Stimulated activated CD4-positive, alpha-beta T cell treated with anti-CD3 and anti-CD28 coated beads, Interleukin-12 subunit alpha, Interleukin-12 subunit beta, amount 100 ng/mL, for 4 hours (primary cell): ENCODE results near the gene RAET1E.
"Not testable (repeated sequence)": the region's sequence is repeated elsewhere in the genome, so short reads cannot be mapped to it uniquely, and the experiment has no call there.

Experiments used
- DNase-seq: peaks from one replicate; pipeline ENCODE4 v3.0.0-alpha.2; 2020

Gene RAET1E

GRCh38 chr6:149907317-149907716, 9.4 kb upstream of the RAET1E start:
- DNase-seq: no peak

GRCh38 chr6:149906405-149906804, 8.5 kb upstream of the RAET1E start:
- no peak for DNase-seq

GRCh38 chr6:149905911-149906371, 8.0 kb upstream of the RAET1E start:
- no peak for DNase-seq

GRCh38 chr6:149905371-149905910, 7.5 kb upstream of the RAET1E start:
- no peak for DNase-seq

GRCh38 chr6:149904661-149905370, 6.9 kb upstream of the RAET1E start:
- no peak for DNase-seq

GRCh38 chr6:149903938-149904611, 6.2 kb upstream of the RAET1E start:
- DNase-seq: no peak

- no peak for DNase-seq
Observed at GRCh38 chr6:149901444-149902140, 3.7 kb upstream of the RAET1E start.

- no peak for DNase-seq
Observed at GRCh38 chr6:149900620-149901443, 2.9 kb upstream of the RAET1E start.

GRCh38 chr6:149899926-149900619, 2.2 kb upstream of the RAET1E start:
- no peak for DNase-seq

- no peak for DNase-seq
Observed at GRCh38 chr6:149899486-149899885, 1.6 kb upstream of the RAET1E start.

- DNase-seq: no peak
Observed at GRCh38 chr6:149898966-149899365, 1.1 kb upstream of the RAET1E start.

GRCh38 chr6:149897015-149897697, 757 bp downstream of the RAET1E start:
- no peak for DNase-seq

- DNase-seq: no peak
Observed at GRCh38 chr6:149896491-149896890, 1.4 kb downstream of the RAET1E start.

GRCh38 chr6:149895833-149896271, 2.1 kb downstream of the RAET1E start:
- no peak for DNase-seq

GRCh38 chr6:149895048-149895590, 2.8 kb downstream of the RAET1E start:
- DNase-seq: no peak

- not testable (repeated sequence) for DNase-seq
Observed at GRCh38 chr6:149891864-149892263, 6.0 kb downstream of the RAET1E start.

- DNase-seq: no peak
Observed at GRCh38 chr6:149891259-149891658, 6.7 kb downstream of the RAET1E start.

- no peak for DNase-seq
Observed at GRCh38 chr6:149890629-149891045, 7.3 kb downstream of the RAET1E start.

- DNase-seq: no peak
Observed at GRCh38 chr6:149889326-149889725, 8.6 kb downstream of the RAET1E start.

GRCh38 chr6:149888659-149889058, 9.3 kb downstream of the RAET1E start:
- no peak for DNase-seq

- no peak for DNase-seq
Observed at GRCh38 chr6:149888093-149888492, 9.8 kb downstream of the RAET1E start.
